ENCODE measurements around the gene SV2B. TPM values are rescaled to one million over a fixed set of nuclear protein-coding genes. Genes with fewer than 3 reads are reported as not detected.
A peak's percentile ranks its signal among the peaks of the same experiment; 100 is the strongest.

Gene SV2B
- polyA plus RNA-seq, 1 donor: 0.67 TPM

DNA sequence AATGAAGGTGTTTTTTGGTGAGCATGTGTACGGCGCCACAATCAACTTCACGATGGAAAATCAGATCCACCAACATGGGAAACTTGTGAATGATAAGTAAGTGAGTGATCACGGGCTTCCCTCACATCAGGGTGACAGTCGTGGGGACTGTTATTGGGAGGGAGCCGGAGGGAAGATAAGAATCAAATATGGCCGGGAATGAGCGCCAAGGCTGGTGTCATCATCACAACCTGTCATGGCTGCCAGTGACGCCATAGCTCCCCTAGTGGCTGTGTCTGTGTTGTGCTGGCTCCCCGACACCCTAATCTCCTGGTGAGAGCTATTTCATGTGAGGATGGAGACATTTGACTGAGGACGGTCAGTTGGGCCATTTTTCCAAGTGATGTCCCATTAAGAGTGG is 168.5 kb downstream of the SV2B start:
- no peak for DNase-seq

DNA sequence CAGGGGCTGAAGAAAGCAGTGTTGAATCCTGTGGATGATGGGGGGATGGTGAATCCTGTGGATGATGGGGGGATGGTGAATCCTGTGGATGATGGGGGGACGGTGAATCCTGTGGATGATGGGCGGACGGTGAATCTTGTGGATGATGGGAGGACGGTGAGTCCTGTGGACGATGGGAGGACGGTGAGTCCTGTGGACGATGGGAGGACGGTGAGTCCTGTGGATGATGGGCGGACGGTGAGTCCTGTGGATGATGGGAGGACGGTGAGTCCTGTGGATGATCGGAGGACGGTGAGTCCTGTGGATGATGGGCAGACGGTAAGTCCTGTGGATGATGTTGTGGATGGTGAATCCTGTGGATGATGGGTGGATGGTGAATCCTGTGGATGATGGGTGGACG is 170.7 kb downstream of the SV2B start:
- DNase-seq: no peak

DNA sequence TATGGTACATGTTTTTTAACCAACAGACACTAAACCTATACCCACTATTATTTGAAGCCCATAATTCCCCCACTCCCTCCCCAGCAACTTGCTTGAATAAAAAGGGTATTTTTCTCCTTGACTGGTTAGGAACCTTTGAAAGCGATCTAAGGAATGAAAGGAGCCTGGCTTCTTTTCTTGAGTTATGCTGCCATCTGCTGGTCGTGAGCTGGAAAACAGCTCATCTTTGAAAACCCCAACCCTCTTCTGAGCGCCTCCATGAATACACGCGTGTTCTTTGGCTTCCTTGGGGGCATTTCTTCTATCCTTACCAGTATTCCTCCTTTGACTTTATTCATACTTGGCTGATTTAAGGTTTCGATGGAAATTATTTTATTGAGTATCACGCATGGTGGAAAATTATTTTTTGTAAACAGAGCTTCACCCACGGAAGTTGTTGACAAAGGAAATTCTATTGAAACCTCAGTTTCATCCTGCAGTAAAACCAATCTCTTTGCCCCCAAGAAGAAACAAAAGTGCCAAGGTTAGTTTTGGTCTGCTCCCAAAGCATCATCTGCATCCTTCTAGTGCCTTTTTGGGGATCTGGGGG is 171.6 kb downstream of the SV2B start:
- peak; percentile 77 for DNase-seq

DNA sequence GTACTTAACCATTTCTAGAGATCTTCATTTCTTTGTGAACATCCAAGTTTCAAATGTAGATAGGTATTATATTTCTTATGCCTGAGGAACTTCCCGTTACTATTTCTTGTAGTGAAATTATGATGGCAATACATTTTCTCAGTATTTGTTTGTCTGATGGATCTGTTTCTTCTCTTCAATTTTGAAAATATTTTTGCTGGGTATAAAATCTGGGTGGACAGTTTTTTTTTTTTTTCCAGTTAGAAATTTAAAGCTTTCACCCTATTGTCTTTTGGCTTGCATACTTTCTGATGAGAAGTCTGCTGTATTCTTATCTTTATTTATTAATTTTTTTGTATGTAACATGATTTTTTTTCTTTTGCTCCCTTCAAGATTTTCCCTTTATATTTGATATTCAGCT is 175.8 kb downstream of the SV2B start:
- DNase-seq: no peak

DNA sequence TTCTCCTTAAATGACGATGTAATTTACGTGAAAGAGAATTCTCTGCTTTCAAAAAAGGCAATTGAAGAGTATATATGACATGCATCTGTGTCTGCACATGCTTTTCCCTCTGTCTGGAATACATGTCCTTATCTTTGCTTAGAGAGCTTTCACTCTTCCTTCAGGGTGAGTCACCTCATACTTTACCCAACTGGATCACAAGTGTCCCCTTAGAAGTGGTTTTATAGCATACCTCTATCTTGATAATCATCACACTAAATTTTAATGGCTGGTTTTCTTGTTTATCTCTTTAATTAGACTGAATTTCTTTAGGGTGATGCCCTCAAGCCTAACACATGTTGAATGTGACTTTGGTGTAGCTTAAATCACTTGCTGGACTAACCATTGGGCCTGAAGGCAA is 178.9 kb downstream of the SV2B start:
- no peak for DNase-seq

DNA sequence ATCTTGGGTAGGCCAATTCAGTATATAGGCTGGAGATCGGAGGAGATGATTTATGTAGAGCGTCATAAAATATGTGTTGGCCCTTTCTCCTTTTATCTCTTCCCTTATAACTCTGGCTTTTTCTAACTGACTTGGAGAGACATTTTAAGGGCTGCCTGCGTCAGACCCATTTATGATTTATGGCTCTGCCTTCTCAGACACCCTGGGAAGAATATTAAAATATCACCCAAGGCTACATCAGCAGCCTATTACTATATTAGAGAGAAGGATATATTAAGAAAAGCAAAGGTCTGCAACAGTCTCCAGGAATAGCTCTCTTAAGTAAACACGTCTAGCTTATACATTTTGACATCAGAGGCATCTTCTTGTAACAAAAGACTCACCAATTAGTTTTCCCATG is 179.4 kb downstream of the SV2B start:
- no peak for DNase-seq

DNA sequence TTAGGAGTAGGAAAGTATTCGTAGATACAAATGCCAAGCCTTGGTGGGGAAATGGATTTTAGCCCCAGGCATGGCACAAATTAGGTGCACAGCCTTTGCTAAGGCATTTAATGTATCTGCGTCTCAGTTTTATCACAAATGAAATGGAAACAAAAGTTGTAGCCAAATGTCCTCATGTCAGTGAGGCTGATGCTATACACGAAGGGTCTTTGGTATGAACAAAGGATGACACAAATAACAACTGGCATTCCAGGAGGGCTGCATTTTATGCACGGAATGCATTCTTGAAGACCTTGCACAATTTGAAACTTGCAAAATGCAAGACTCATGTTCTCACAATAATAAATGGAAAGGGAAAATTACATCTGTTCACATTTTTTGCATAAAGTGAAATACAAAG is 181.9 kb downstream of the SV2B start:
- DNase-seq: no peak

DNA sequence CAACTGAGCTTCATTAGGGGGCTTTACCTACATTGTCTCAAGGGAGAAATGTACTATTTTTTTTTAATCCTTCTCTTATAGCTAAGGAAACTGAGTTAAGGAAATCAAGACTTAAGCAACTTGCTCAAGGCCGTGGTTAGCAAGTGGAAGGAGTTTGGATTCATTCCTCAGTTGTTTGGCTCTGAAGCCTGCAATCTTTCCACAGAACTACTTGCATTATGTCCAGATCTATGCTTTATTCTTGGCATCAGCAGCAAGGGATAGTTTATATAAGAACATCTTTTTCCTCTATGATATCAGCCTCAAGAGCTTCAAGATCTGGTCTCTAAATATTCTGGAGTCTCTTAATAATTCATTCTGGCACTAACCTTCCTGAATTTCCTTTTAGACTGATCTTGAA is 182.4 kb downstream of the SV2B start:
- DNase-seq: no peak

DNA sequence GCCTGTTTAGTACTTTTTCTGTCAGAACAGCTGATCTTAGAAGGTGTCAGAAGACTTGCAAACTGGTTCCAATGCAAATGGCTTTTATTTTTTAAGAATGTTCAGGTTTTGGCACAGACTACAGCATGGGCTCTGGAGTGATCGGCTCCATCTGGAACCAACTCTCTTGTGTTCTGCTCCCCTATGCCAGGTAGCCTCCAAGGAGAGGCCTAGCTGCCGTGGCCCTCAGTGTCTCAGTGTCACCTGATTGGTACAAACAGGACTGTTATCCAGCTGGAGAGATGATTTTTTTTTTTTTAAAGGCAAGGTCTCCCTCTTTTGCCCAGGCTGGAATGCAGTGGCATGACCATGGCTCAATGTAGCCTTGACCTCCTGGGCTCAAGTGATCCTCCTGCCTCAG is 183.1 kb downstream of the SV2B start:
- no peak for DNase-seq

DNA sequence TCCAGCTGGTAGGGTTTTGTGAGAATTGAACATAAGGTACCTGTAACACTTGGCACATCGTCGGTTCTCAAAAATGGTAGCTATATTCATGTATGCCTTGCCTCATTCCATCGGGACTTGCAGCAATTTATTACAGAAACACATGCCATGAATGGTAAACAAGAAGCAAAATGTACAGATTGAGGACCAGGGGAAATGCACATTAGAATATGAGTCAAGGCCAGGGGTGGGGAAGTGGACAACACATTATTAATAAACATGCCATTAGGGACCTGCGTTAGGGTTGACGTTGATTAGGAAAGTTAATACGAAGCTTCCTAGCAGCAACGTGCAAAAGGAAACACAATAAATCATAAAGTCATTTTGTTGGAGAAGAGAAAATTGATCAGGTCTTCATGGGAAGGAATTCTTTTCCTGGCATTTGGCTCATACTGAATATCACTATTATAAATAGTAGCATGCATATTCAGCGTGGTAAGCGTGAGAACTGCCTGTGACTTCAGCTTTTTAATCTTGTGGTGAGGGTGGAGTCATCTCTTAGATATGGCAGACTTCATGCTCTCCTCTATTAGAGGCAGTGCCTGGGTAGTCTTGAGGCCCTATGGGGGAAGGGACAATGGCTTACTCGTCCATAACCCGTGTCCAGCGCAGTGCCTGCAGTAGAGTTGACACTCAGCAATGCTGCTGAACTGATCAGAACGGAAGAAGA is 184.9 kb downstream of the SV2B start:
- DNase-seq: no peak

DNA sequence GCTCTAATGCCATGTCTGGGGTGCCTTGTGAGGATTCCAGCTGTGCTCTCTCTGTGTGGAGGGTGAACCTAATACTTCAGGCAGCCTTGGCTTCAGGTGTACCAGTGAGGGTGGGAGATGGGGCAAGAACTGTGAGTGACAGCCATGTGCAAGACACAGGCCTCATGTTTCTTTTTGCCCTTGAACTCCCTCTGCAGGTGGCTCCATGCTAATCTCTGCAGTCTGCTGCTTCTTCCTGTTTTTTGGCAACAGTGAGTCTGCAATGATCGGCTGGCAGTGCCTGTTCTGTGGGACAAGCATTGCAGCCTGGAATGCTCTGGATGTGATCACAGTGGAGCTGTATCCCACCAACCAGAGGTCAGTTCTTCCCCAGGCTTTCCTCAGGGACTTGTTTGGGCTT is 189.3 kb downstream of the SV2B start:
- no peak for DNase-seq

DNA sequence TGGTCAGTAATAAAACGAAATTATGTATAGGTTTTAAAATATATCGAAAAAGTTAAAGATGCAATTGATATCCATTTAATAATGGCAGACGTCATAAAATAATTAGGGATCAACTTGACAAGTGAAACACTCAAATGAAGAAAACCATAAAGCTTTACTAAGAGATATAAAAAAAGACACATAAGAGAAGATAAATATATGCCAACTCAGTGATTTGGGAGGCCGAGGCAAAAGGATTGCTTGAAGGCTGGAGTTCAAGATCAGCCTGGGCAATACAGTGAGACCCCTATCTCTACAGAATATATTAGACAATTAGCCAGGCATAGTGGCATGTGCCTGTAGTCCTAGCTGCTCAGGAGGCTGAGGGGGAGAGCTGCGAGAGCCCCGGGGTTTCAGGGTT is 190.5 kb downstream of the SV2B start:
- no peak for DNase-seq

DNA sequence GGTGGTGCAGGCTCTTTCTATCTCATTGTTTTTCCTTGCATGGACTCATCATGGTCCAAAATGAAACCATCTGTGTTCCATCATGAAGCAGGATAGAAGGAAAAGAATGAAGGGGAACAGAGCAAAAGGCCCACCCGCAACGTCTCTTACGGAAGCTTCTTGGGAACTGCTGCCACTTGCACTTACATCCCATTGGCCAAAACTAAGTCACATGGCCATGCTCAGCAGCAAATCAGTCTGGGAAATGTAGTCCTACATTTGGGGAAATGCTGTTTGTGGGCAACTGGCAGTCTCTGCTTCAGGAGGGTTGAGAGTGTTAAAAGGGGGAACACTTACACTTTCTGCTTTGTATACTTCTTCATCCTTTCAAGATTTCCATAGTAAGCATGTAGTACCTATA is 191.6 kb downstream of the SV2B start:
- no peak for DNase-seq

DNA sequence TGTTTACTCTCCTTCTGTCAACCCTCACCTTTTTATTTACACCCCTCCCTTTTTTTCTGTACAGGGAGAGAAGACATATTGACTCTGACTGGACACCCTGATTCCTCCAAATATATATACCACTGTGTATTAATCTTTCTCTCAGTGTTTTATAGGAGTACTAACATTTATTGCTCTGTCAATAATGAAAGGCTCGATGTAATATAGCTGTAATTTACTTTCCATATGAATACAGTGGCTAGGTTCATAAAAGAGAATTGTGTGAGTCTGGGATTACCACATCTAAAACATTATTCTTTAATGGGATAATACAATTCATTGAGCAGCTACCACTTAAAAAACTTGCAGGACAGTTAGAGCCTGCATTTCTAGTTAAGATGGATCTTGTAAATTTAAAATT is 194.3 kb downstream of the SV2B start:
- no peak for DNase-seq

DNA sequence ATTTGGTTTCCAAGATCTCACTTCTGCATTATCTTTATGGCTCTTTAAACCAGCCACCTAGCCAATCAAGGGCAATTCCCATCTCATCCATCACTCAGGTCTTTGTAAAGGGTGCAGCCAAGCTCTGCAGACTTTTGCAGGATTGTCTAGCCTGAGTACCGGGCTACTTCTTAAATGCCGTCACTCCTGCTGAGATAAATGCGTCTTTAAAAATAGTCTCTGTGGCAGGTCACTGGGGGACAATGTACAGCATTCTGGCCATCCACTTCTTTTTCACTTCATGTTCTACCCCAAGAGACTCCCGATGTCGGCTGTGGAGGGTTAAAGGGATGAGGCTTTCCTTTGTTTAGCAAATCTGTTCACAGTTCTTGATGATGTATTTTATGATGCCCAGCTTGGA is 194.7 kb downstream of the SV2B start:
- DNase-seq: no peak

DNA sequence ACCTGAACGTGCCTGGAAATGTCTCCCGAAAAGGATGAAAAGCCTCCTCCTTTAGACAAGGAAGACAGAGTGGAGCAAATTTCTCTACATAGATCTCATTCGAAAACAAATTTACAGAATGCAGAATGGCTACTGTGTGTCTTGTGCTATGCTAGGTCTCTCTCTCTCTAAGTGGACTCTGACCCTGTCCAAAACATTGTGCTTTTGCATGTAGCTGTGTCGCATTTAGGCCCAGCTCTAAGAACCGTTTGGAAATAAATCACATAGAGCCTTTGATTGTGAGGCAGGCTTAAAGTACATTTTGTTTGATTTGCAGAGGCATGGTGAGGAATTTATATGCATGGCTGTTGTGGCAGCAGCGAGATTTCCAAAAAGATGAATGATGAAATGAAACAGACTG is 198.0 kb downstream of the SV2B start:
- no peak for DNase-seq

DNA sequence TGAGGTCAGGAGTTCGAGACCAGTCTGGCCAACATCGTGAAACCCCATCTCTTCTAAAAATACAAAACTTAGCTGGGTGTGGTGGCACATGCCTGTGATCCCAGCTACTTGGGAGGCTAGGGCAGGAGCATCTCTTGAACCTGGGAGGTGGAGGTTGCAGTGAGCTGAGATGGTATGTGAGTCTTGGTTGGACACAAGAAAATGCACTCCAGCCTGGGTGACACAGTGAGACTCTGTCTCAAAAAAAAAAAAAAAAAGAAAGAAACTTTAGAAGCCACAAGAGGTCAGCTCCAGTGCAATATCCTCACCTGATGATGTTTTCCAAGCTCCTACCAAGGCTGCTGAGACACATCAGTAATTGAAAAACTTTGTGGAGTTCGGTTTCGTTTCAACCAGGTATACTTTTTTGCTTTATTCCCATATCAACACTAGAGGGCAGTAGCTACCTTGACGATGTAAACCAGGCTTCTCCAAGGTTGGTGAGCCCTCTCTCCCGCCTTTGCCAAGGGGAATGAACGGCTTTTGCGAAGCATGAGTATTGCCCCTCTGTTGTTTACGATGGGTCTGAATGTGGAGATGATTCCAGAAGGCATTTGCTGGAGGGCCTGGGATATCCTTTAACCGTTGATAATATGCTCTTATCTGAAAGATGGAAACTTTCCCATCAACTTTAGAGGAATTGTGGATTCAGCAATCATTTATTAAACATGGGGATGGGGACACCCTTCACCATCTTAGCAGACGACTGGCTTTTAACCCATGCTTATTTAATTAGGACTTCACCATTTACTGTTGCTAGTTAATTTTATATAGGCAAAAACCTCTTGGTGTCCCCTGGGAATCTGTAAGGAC is 202.8 kb downstream of the SV2B start:
- peak; percentile 70 for DNase-seq

DNA sequence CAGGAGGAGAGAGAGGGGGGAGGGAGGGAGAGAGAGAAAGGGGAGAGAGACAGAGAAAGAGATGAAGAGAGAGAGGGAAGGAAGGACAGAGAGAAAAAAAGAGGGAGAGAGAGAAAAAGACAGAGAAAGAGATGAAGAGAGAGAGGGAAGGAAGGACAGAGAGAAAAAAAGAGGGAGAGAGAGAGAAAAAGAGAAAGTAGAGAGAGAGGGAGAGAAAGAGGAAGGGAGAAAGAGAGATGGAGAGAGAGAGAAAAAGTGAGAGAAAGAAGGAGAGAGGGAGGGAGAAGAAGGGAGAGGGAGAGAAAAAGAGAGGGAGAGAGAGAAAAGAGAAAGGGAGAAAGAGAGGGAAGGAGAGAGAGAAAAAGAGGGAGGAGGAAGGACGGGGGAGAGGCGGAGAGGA is 204.2 kb downstream of the SV2B start:
- no peak for DNase-seq

DNA sequence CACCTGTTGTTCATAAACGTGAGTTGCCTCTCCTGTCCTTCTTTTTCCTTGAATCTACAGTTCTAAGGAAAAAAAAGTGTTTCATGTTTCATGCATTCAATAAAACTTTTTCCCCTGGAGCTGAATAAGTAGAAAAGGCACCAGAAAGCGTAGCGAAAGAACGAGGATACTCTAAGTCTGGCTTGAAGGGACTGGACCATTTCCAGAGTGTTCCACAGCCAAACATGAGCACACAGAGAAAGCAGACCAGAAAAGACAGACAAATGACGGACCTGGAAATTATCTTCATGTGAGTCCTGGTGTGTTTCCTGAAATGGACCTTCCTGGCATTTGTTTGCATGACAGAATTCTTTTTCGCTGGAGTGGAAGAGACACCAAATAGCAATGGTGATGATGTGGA is 204.7 kb downstream of the SV2B start:
- DNase-seq: no peak

DNA sequence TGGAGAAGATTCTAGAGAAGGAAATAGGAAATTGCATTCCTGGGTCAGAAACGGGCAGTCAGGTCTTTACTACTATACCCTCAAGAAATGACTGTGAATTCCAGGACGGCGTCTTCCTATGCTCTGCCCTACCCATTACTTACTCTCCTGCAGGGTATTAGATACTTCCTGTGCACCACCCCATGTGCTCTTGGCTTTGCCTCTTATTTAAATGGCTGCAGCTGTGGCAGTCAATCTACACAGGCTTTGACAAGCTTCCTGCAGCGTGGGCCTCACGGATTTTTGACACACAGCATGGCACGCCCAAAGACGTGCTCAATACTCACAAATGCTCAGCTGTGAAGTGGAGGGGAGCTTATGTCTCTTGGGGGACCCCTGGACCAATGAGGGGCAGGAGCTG is 206.1 kb downstream of the SV2B start:
- no peak for DNase-seq

DNA sequence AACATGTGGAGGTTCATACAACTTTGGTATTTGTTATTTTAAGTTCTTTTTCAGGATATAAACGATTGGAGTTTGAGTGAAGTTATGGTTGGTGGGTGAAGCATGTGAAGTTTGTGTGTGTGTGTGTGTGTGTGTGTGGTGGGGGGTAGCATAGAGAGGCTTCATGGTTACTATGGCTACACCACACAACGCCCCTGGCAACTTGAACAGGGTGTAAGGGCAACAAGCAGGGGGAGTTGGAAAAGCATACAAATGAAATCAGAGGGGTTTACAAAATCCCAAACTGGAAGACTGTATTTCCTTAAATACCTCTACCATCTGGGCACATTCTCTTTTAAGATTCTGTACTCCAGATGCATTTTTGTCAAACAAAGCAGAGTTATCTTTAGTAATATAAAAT is 207.5 kb downstream of the SV2B start:
- peak; percentile 20 for DNase-seq

DNA sequence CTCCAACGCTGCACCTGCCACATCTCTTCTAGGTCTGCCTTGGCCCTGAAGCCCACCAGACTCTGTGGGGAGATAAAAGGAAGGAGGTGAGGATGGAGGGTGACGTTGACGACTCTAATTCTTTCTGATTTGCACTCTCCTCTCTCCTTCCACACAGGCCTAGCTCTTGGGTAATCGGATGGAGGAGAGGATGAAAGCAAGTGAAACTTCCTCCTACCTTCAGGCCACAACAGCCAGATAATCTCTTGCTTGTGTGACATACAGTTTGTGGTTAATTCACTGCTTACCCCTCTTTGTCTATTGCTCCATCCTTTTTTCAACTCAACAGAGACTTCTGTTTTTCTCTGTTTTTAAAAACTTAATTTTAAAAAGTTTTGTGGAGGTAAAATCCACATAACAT is 208.1 kb downstream of the SV2B start:
- no peak for DNase-seq

DNA sequence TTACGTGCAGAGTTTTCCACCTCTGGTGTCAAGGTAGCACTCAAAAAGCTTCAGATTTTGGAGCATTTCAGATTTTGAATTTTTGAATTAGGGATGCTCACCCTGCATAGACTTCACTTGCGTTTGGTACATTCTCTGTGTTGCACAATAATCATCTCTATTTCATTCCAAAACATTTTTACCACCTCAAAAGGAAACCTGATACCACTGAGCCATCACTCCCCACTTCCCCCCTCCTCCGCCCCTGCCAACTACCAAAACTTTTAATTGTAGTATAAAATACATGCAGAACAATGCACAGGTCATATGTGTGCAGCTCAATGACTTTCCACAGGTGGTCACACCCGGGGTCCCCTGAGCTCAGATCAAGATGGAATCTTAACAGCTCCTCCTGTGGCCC is 208.8 kb downstream of the SV2B start:
- no peak for DNase-seq

DNA sequence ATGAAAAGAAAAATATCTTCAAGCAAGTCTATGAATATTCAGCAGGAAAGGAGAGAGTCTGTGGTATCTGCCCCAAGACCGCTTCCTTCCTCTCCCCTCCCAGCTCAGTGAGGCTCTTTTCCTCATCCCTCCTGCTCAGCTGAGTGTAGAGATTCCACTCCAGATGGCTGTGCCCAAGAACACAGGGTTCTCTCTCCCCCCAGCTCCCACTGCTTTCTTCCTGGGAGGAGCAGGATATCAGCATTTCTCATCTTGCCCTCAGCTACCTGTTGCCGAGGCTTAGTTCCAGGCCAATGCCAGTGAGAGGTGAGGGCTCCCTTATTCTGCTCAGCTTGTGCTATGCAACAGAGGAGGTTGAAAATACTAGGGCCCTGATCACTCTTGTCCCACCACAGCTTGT is 211.9 kb downstream of the SV2B start:
- DNase-seq: no peak
